H1 (cell line): ENCODE measurements around the gene NUP62CL. TPM values are rescaled to one million over a fixed set of nuclear protein-coding genes. Genes with fewer than 3 reads are reported as not detected.

Source experiments
- CTCF ChIA-PET: fragments of 300-600 bp; sonication (Branson Sonifier 250); formaldehyde crosslinking; loops from one replicate; lab custom pipeline; 2021; ENCODE audit not compliant: partially characterized antibody; lab: Charles Lee
- POLR2A ChIA-PET: fragments of 300-600 bp; sonication (Branson Sonifier 250); formaldehyde crosslinking; loops from one replicate; lab custom pipeline; 2021; ENCODE audit warnings: inconsistent platforms; ENCODE audit not compliant: partially characterized antibody; lab: Charles Lee
- DNase-seq, 2 experiments: peaks; one replicate each; pipeline versions ENCODE4 v3.0.0 to v3.0.0-alpha.2; 2010 to 2022; ENCODE audit warnings: low spot score in 2 of 2, low read depth in 1 of 2, mixed read lengths in 1 of 2
- FAIRE-seq: peaks from 2 replicates; lab custom pipeline; 2011; peaks lifted over from hg19 to GRCh38; lab: Jason Lieb, UNC
- H2AFZ ChIP-seq: 2 replicates; pipeline ENCODE4 v1.8.1; 2012; ENCODE audit warnings: low read length, inconsistent platforms
- H2AK5ac ChIP-seq: 2 replicates; pipeline ENCODE4 v1.6.1; 2013; ENCODE audit warnings: low read depth, low read length
- H2BK120ac ChIP-seq: replicated peaks from 2 replicates; pipeline ENCODE3; 2013; ENCODE audit warnings: low read depth, low read length, inconsistent platforms
- H2BK12ac ChIP-seq: 2 replicates; pipeline ENCODE4 v1.6.1; 2013; ENCODE audit warnings: low read depth, low read length
- H2BK15ac ChIP-seq: 2 replicates; pipeline ENCODE4 v1.6.1; 2013; ENCODE audit warnings: low read length
- H2BK20ac ChIP-seq: 2 replicates; pipeline ENCODE4 v1.6.1; 2013; ENCODE audit warnings: low read length
- H2BK5ac ChIP-seq: 2 replicates; pipeline ENCODE4 v1.6.1; 2013; ENCODE audit warnings: low read depth, low read length
- H3K14ac ChIP-seq: 2 replicates; pipeline ENCODE4 v1.6.1; 2013; ENCODE audit warnings: inconsistent platforms; ENCODE audit not compliant: insufficient read length
- H3K18ac ChIP-seq: 2 replicates; pipeline ENCODE4 v1.6.1; 2013; ENCODE audit warnings: low read length; ENCODE audit errors: extremely low read depth
- H3K23ac ChIP-seq: 2 replicates; pipeline ENCODE4 v1.6.1; 2013; ENCODE audit warnings: inconsistent platforms; ENCODE audit not compliant: insufficient read length
- H3K23me2 ChIP-seq: 2 replicates; pipeline ENCODE4 v1.6.1; 2013; ENCODE audit warnings: low read depth, low read length
- H3K27ac ChIP-seq: 2 replicates; pipeline ENCODE4 v1.6.1; 2011; ENCODE audit warnings: low read depth, low read length, inconsistent platforms
- H3K27me3 ChIP-seq, 4 experiments: replicated peaks in 1 of 4; 1 replicate in 1 of 4; 2 replicates in 3 of 4; pipeline versions ENCODE4 v1.6.1 to v1.8.1; 2011 to 2013; ENCODE audit warnings: low read length in 3 of 4, mild to moderate bottlenecking in 3 of 4, inconsistent platforms in 2 of 4, mixed read lengths in 2 of 4, moderate library complexity in 1 of 4; ENCODE audit not compliant: control insufficient read depth in 3 of 4, insufficient read depth in 3 of 4; ENCODE audit errors: extremely low read depth in 1 of 4
- H3K36me3 ChIP-seq, 4 experiments: 2 replicates each; pipeline versions ENCODE4 v1.6.1 to v1.8.1; 2011 to 2013; ENCODE audit warnings: mild to moderate bottlenecking in 4 of 4, low read length in 3 of 4, moderate library complexity in 2 of 4, control low read depth in 1 of 4, inconsistent platforms in 1 of 4; ENCODE audit not compliant: insufficient read depth in 4 of 4, control insufficient read depth in 2 of 4
- H3K4ac ChIP-seq: replicated peaks from 2 replicates; pipeline ENCODE3; 2013; ENCODE audit warnings: low read length, low read depth, mixed read lengths, inconsistent platforms; ENCODE audit not compliant: insufficient read length
- H3K4me1 ChIP-seq, 4 experiments: replicated peaks in 1 of 4; 1 replicate in 1 of 4; 2 replicates in 3 of 4; pipeline versions ENCODE4 v1.6.1 to v1.8.1; 2011 to 2013; ENCODE audit warnings: low read length in 3 of 4, inconsistent platforms in 2 of 4, mixed read lengths in 1 of 4; ENCODE audit not compliant: insufficient read depth in 4 of 4, control insufficient read depth in 3 of 4
- H3K4me2 ChIP-seq, 2 experiments: 2 replicates each; pipeline versions ENCODE4 v1.6.1 to v1.8.1; 2011 to 2013; ENCODE audit warnings: low read depth in 2 of 2, low read length in 2 of 2, control low read depth in 1 of 2, inconsistent platforms in 1 of 2, mild to moderate bottlenecking in 1 of 2; ENCODE audit not compliant: insufficient read depth in 1 of 2
- H3K4me3 ChIP-seq, 4 experiments: fragments of 200-600, 300-600 bp in 1 of 4; sonication (generic), shearing (Covaris generic), sonication (Bioruptor Twin) in 1 of 4; 2 replicates each; pipeline versions ENCODE4 v1.5.1 to v1.8.1; 2011 to 2016; ENCODE audit warnings: low read length in 4 of 4, low read depth in 3 of 4, control low read depth in 2 of 4, inconsistent platforms in 2 of 4, mild to moderate bottlenecking in 2 of 4, mixed read lengths in 1 of 4, moderate library complexity in 1 of 4; ENCODE audit not compliant: insufficient read depth in 2 of 4; ENCODE audit errors: extremely low read depth in 1 of 4
- H3K56ac ChIP-seq: replicated peaks from 2 replicates; pipeline ENCODE3; 2013; ENCODE audit warnings: low read depth, mild to moderate bottlenecking, mixed read lengths, low read length, inconsistent platforms; ENCODE audit not compliant: insufficient read length
- H3K79me1 ChIP-seq: 2 replicates; pipeline ENCODE4 v1.6.1; 2013; ENCODE audit warnings: low read depth, low read length, control low read depth
- H3K79me2 ChIP-seq, 2 experiments: 2 replicates each; pipeline versions ENCODE4 v1.6.1 to v1.8.1; 2012 to 2013; ENCODE audit warnings: low read length in 2 of 2, mild to moderate bottlenecking in 2 of 2, inconsistent platforms in 1 of 2; ENCODE audit not compliant: insufficient read depth in 2 of 2, control insufficient read depth in 1 of 2
- H3K9ac ChIP-seq, 4 experiments: replicated peaks in 1 of 4; 1 replicate in 1 of 4; 2 replicates in 3 of 4; pipeline versions ENCODE4 v1.6.1 to v1.8.1; 2011 to 2013; ENCODE audit warnings: low read depth in 3 of 4, low read length in 3 of 4, control low read depth in 2 of 4, mild to moderate bottlenecking in 2 of 4, moderate library complexity in 2 of 4, inconsistent platforms in 1 of 4; ENCODE audit errors: extremely low read depth in 1 of 4
- H3K9me3 ChIP-seq, 2 experiments: 2 replicates each; pipeline versions ENCODE4 v1.6.1 to v1.8.1; 2012 to 2013; ENCODE audit warnings: mild to moderate bottlenecking in 2 of 2, moderate library complexity in 2 of 2, control low read depth in 1 of 2, inconsistent platforms in 1 of 2, low read depth in 1 of 2, low read length in 1 of 2, mixed read lengths in 1 of 2; ENCODE audit not compliant: insufficient read depth in 2 of 2
- H4K20me1 ChIP-seq, 2 experiments: replicated peaks in 1 of 2; 2 replicates each; pipeline versions ENCODE3 to v1.8.1; 2011 to 2013; ENCODE audit warnings: inconsistent platforms in 2 of 2, low read length in 2 of 2, mild to moderate bottlenecking in 1 of 2; ENCODE audit not compliant: insufficient read depth in 2 of 2, control insufficient read depth in 1 of 2
- H4K5ac ChIP-seq: 2 replicates; pipeline ENCODE4 v1.6.1; 2013; ENCODE audit warnings: low read length, low read depth, mixed read lengths, inconsistent platforms; ENCODE audit not compliant: insufficient read length
- H4K8ac ChIP-seq: 2 replicates; pipeline ENCODE4 v1.8.0; 2013; ENCODE audit warnings: mild to moderate bottlenecking, moderate library complexity, low read length, inconsistent platforms; ENCODE audit not compliant: insufficient read depth; ENCODE audit errors: extremely low read depth
- H4K91ac ChIP-seq: replicated peaks from 2 replicates; pipeline ENCODE3; 2013; ENCODE audit warnings: low read length, mixed read lengths, inconsistent platforms; ENCODE audit not compliant: insufficient read length
- E2F6 ChIP-seq: IDR thresholded peaks from 2 replicates; pipeline ENCODE4 v1.6.1; 2012; ENCODE audit warnings: inconsistent platforms
- ZNF274 ChIP-seq: IDR thresholded peaks from 2 replicates; pipeline ENCODE4 v1.7.0; 2012; ENCODE audit warnings: low read length, borderline replicate concordance; ENCODE audit errors: extremely low read depth
- WGBS, 2 experiments: shearing (Covaris generic) in 1 of 2; methylation state at CpG; one replicate each; pipeline versions ENCODE4 v1.1.6 to v1.1.7; 2013 to 2015; ENCODE audit warnings: low lambda C conversion rate in 2 of 2, mixed read lengths in 2 of 2, inconsistent platforms in 1 of 2, low coverage in 1 of 2, missing lambda C conversion rate in 1 of 2; ENCODE audit not compliant: insufficient replicate concordance in 2 of 2, insufficient coverage in 1 of 2, insufficient read length in 1 of 2; ENCODE audit errors: extremely low coverage in 1 of 2, missing lambda C conversion rate in 1 of 2; 5-methylcytosine and 5-hydroxymethylcytosine counted together
- polyA plus RNA-seq, 7 experiments: library from polyadenylated mRNA; depleted of rRNA in 3 of 7; stranded (reverse) in 5 of 7; unstranded in 2 of 7; fragments of >200 nt in 5 of 7; fragments of 200-250 nt in 2 of 7; gene quantifications; 1 replicate in 5 of 7; 2 replicates in 1 of 7; 4 replicates in 1 of 7; pipeline versions ENCODE4 v1.2.1 to v1.2.3, GENCODE V29; 2011 to 2013; ENCODE audit warnings: missing spikeins in 2 of 7, mixed read lengths in 2 of 7
- total RNA-seq: library from RNA; stranded (reverse); fragmentation: NEBNext Ultra II Directional; extraction: Animal tissue kit (Norgen Biotek cat#: 25700); gene quantifications from 2 replicates; pipeline ENCODE4 v1.2.1, GENCODE V29; 2021

NUP62CL gene
- total and polyA plus RNA-seq, 2 of the 8 experiments (the other 6 are each of a cell fraction or from before 2014, with no cell fraction given): 3.3 to 6.2 TPM

- H4K91ac ChIP-seq: no peak overlapping the region
- H3K79me1 ChIP-seq: no peaks in the 10 kb centered on the region
- H4K8ac ChIP-seq: no peak overlapping the region
- no peak overlapping the region for H3K56ac ChIP-seq
- H3K79me2 ChIP-seq: no peaks in the 10 kb centered on the region
- H3K14ac ChIP-seq: no peak overlapping the region
- POLR2A ChIA-PET: no interaction called here
- no peak for TF ChIP-seq ZNF274
- peak; percentile 34; the same call in 1 of the 2 replicates for TF ChIP-seq E2F6
- TF ChIP-seq, all 59 proteins: peak for 1
- H3K36me3 ChIP-seq: no peaks in the 10 kb centered on the region
- no peak overlapping the region for H3K9ac ChIP-seq
- FAIRE-seq (peak; percentile 7), DNase-seq (peak; percentile 3 to 39)
- no peak overlapping the region for H2BK5ac ChIP-seq
- H3K23ac ChIP-seq: no peak overlapping the region
- no peak overlapping the region for H3K27ac ChIP-seq
- no peak overlapping the region for H2BK20ac ChIP-seq
- no peak overlapping the region for H2BK15ac ChIP-seq
- H2AFZ ChIP-seq: no peak overlapping the region
- H4K20me1 ChIP-seq: no peaks in the 10 kb centered on the region
- peak overlapping the region; percentile 43 for H4K5ac ChIP-seq
- H3K18ac ChIP-seq: peak overlapping the region; percentile 24; the same call in 1 of the 2 replicates
- H3K9me3 ChIP-seq: no peaks in the 10 kb centered on the region
- no peaks in the 10 kb centered on the region for H3K27me3 ChIP-seq
- H3K4ac ChIP-seq: no peak overlapping the region
- no peak overlapping the region; the same call in 1 of the 2 replicates for H2BK12ac ChIP-seq
- CTCF ChIA-PET: no interaction called here
- no peaks in the 10 kb centered on the region for H3K23me2 ChIP-seq
- 74% methylated on average over 5 of the region's 6 CpGs; no CpG with 5 or more reads in 1 of the 2 experiments for WGBS, 2 experiments
- no peak overlapping the region for H2AK5ac ChIP-seq
- H3K4me3 ChIP-seq: peak overlapping the region in 2 of 4 experiments; percentile 18 to 51; a peak in 3 of 8 replicates
- peaks cover 0 to 6% (median 2%) of the 10 kb centered on the region in 4 experiments; a peak in 3 of 7 replicates for H3K4me1 ChIP-seq
- H3K4me2 ChIP-seq: peak overlapping the region; percentile 49 to 51
- no peak overlapping the region for H2BK120ac ChIP-seq
Observed at GRCh38 chrX:107154787-107155620, 51.2 kb downstream of the NUP62CL start.
